GM23338 (cell line): ENCODE data around the gene LRRFIP2. TPM values are rescaled to one million over a fixed set of nuclear protein-coding genes. Genes with fewer than 3 reads are reported as not detected.

ENCODE experiments used
- ATAC-seq: fragments of 200-7000 bp; cut with Tn5 transposase; 3 replicates; pipeline ENCODE4 v1.9.1; 2020
- DNase-seq: peaks from one replicate; pipeline ENCODE4 v3.0.0-alpha.2; 2015; ENCODE audit warnings: low spot score
- H2AFZ ChIP-seq: fragments of 200-600 bp; sonication (generic); 2 replicates; pipeline ENCODE4 v1.8.0; 2016; ENCODE audit warnings: antibody characterized with exemption, mild to moderate bottlenecking, moderate library complexity
- H3F3A ChIP-seq: fragments of 200-600 bp; sonication (generic); replicated peaks from 2 replicates; pipeline ENCODE4 v1.8.0; 2017; ENCODE audit warnings: antibody characterized with exemption, mixed run types, low read depth
- H3K27ac ChIP-seq: fragments of 200-600 bp; sonication (generic); 2 replicates; pipeline ENCODE4 v1.6.1; 2016; ENCODE audit warnings: low read depth
- H3K27me3 ChIP-seq: fragments of 200-600 bp; sonication (generic); 2 replicates; pipeline ENCODE4 v1.8.0; 2016; ENCODE audit warnings: mild to moderate bottlenecking, mixed run types, moderate library complexity; ENCODE audit not compliant: insufficient read depth
- H3K36me3 ChIP-seq: fragments of 200-600 bp; sonication (generic); 2 replicates; pipeline ENCODE4 v1.8.0; 2016; ENCODE audit warnings: mild to moderate bottlenecking; ENCODE audit not compliant: insufficient read depth
- H3K4me1 ChIP-seq: fragments of 200-600 bp; sonication (generic); 2 replicates; pipeline ENCODE4 v1.8.0; 2016; ENCODE audit warnings: mild to moderate bottlenecking, moderate library complexity; ENCODE audit not compliant: insufficient read depth
- H3K4me2 ChIP-seq: fragments of 200-600 bp; sonication (generic); 2 replicates; pipeline ENCODE4 v1.7.1; 2017; ENCODE audit warnings: mixed run types
- H3K4me3 ChIP-seq: fragments of 200-600 bp; sonication (generic); 2 replicates; pipeline ENCODE4 v1.6.1; 2016; ENCODE audit warnings: mixed run types
- H3K79me2 ChIP-seq: fragments of 200-600 bp; sonication (generic); replicated peaks from 2 replicates; pipeline ENCODE4 v1.8.0; 2017; ENCODE audit warnings: mild to moderate bottlenecking; ENCODE audit not compliant: insufficient read depth
- H3K9me2 ChIP-seq: fragments of 200-600 bp; sonication (generic); 2 replicates; pipeline ENCODE4 v1.8.0; 2017; ENCODE audit not compliant: insufficient read depth
- H4K20me1 ChIP-seq: fragments of 200-600 bp; sonication (generic); replicated peaks from 2 replicates; pipeline ENCODE4 v1.8.0; 2017; ENCODE audit warnings: mild to moderate bottlenecking; ENCODE audit not compliant: insufficient read depth
- H3K27ac Mint-ChIP-seq: 2 replicates; pipeline ENCODE4 v1.8.0; 2020; ENCODE audit warnings: inconsistent platforms, mild to moderate bottlenecking, moderate library complexity, mixed read lengths
- H3K27me3 Mint-ChIP-seq: 3 replicates; pipeline ENCODE4 v1.8.0; 2022; ENCODE audit warnings: low read depth, mild to moderate bottlenecking, moderate library complexity, mixed read lengths, inconsistent platforms; ENCODE audit not compliant: insufficient read depth, poor library complexity
- H3K36me3 Mint-ChIP-seq: 3 replicates; pipeline ENCODE4 v1.8.0; 2021; ENCODE audit warnings: low read depth, mild to moderate bottlenecking, inconsistent platforms, moderate library complexity, mixed read lengths
- H3K4me1 Mint-ChIP-seq: 3 replicates; pipeline ENCODE4 v1.8.0; 2020; ENCODE audit warnings: mild to moderate bottlenecking, inconsistent platforms, mixed read lengths
- H3K4me3 Mint-ChIP-seq: 3 replicates; pipeline ENCODE4 v1.8.0; 2021; ENCODE audit warnings: moderate library complexity, mild to moderate bottlenecking, inconsistent platforms, mixed read lengths
- H3K9me3 Mint-ChIP-seq: 3 replicates; pipeline ENCODE4 v1.8.0; 2020; ENCODE audit warnings: moderate library complexity, mild to moderate bottlenecking, inconsistent platforms, mixed read lengths
- CREB1 ChIP-seq: fragments of 250-450 bp; sonication (Bioruptor Pico); IDR thresholded peaks from 2 replicates; pipeline ENCODE4 v1.5.0; 2020; ENCODE audit warnings: low read depth, mild to moderate bottlenecking, moderate library complexity
- EZH2 ChIP-seq: fragments of 200-600 bp; sonication (generic); IDR thresholded peaks from one replicate; pipeline ENCODE4 v1.8.0; 2017; ENCODE audit warnings: antibody characterized with exemption, mild to moderate bottlenecking, low read depth; ENCODE audit not compliant: unreplicated experiment
- EZH2phosphoT487 ChIP-seq: fragments of 200-600 bp; sonication (generic); IDR thresholded peaks from one replicate; pipeline ENCODE4 v1.8.1; 2018; ENCODE audit warnings: antibody characterized with exemption; ENCODE audit not compliant: unreplicated experiment
- JUNB ChIP-seq: IDR thresholded peaks from one replicate; pipeline ENCODE4 v1.6.1; 2016; ENCODE audit warnings: antibody characterized with exemption; ENCODE audit not compliant: unreplicated experiment
- NANOG ChIP-seq: IDR thresholded peaks from 2 replicates; pipeline ENCODE4 v1.6.1; 2016; ENCODE audit warnings: antibody characterized with exemption, borderline replicate concordance
- POLR2AphosphoS5 ChIP-seq: IDR thresholded peaks from 2 replicates; pipeline ENCODE4 v1.6.1; 2016; ENCODE audit warnings: antibody characterized with exemption, low read depth
- STAT1 ChIP-seq: IDR thresholded peaks from one replicate; pipeline ENCODE4 v1.6.1; 2016; ENCODE audit warnings: antibody characterized with exemption; ENCODE audit not compliant: unreplicated experiment
- ZNF114 ChIP-seq: fragments of 250-450 bp; sonication (Bioruptor Pico); IDR thresholded peaks from 2 replicates; pipeline ENCODE4 v1.5.0; 2020; ENCODE audit warnings: mild to moderate bottlenecking, moderate library complexity
- ZNF331 ChIP-seq: fragments of 250-450 bp; sonication (Bioruptor Pico); IDR thresholded peaks from 2 replicates; pipeline ENCODE4 v1.5.0; 2020; ENCODE audit warnings: low read depth, mild to moderate bottlenecking, moderate library complexity
- polyA plus RNA-seq: library from polyadenylated mRNA; unstranded; fragments of >200 nt; fragmentation: Nextera tagmentation; extraction: Ambion mirVana; gene quantifications from 2 replicates; pipeline ENCODE4 v1.2.1, GENCODE V29; 2016
- total RNA-seq: library from RNA; depleted of rRNA; stranded (reverse); fragments of >200 nt; shearing (Covaris generic); gene quantifications from 2 replicates; pipeline ENCODE4 v1.2.3, GENCODE V29; 2014
- TF ChIP-seq, protein P1 (sequence below), 2 experiments: fragments of 200-600 bp in 1 of 2; sonication (generic) in 1 of 2; conservative IDR thresholded peaks; 2 replicates each; pipeline versions ENCODE4 v1.5.1 to v1.6.1; 2016 to 2017; ENCODE audit warnings: antibody characterized with exemption in 2 of 2, low read depth in 2 of 2, mild to moderate bottlenecking in 2 of 2, moderate library complexity in 1 of 2
- TF ChIP-seq, protein P2 (sequence below): IDR thresholded peaks from 2 replicates; pipeline ENCODE4 v1.6.1; 2016; ENCODE audit warnings: antibody characterized with exemption
- TF ChIP-seq, protein P3 (sequence below): fragments of 250-450 bp; sonication (Bioruptor Pico); IDR thresholded peaks from 2 replicates; pipeline ENCODE4 v1.5.0; 2020; ENCODE audit warnings: mild to moderate bottlenecking, moderate library complexity

Gene LRRFIP2
- total and polyA plus RNA-seq, 2 experiments from 2014 or later = 20.3 to 29.0 TPM

DNA sequence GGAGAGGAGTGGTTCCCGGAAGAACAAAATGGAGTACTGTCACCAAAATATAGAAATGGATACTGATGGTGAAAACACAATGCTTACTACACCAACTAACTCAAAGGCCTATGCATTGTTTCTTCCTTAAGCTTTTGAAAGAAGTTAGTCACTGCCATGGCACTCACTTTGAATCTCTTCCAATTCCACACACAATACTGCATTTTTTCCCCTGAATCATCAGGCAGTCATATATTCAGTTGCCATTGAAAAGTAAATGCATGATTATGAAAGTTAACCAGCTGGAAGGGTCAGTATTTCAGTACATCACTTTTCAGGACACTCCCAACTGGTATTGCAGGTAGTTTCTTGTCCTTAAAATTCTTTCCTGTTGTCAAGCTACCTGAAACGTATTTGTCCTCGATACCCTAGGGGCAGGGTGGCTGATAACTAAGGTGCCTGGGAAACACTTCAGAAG is 9.0 kb upstream of the LRRFIP2 start:
- H3K4me2 ChIP-seq = no peak overlapping the region
- H3K4me3 Mint-ChIP-seq = no peak overlapping the region
- TF ChIP-seq STAT1 (no peak), POLR2AphosphoS5 (no peak), JUNB (no peak), EZH2 (no peak), ZNF114 (CRISPR knock-in tag) (no peak), NANOG (no peak)
- TF ChIP-seq, protein P1, sequence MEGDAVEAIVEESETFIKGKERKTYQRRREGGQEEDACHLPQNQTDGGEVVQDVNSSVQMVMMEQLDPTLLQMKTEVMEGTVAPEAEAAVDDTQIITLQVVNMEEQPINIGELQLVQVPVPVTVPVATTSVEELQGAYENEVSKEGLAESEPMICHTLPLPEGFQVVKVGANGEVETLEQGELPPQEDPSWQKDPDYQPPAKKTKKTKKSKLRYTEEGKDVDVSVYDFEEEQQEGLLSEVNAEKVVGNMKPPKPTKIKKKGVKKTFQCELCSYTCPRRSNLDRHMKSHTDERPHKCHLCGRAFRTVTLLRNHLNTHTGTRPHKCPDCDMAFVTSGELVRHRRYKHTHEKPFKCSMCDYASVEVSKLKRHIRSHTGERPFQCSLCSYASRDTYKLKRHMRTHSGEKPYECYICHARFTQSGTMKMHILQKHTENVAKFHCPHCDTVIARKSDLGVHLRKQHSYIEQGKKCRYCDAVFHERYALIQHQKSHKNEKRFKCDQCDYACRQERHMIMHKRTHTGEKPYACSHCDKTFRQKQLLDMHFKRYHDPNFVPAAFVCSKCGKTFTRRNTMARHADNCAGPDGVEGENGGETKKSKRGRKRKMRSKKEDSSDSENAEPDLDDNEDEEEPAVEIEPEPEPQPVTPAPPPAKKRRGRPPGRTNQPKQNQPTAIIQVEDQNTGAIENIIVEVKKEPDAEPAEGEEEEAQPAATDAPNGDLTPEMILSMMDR (conservative IDR thresholded peaks at IDR 0.05; ENCODE audit: low read depth in 2 of 2) = no peak
- no peaks in the 10 kb centered on the region for H3F3A ChIP-seq
- H3K27ac Mint-ChIP-seq = no peak overlapping the region
- H3K36me3 Mint-ChIP-seq = no peaks in the 10 kb centered on the region
- peaks cover 5% of the 10 kb centered on the region; the same call in 1 of the 2 replicates for H3K79me2 ChIP-seq
- no peaks in the 10 kb centered on the region for H3K4me1 ChIP-seq
- H3K27me3 ChIP-seq = no peaks in the 10 kb centered on the region
- ATAC-seq = no peak
- peak; percentile 17 for DNase-seq
- H4K20me1 ChIP-seq = 0 out of 2 replicates have a peak, but pooled peaks cover 3% of the 10 kb centered on the region
- no peak overlapping the region for H3K4me3 ChIP-seq
- no peaks in the 10 kb centered on the region for H3K9me2 ChIP-seq
- no peaks in the 10 kb centered on the region for H3K36me3 ChIP-seq
- no peak overlapping the region for H3K27ac ChIP-seq
- no peaks in the 10 kb centered on the region for H3K4me1 Mint-ChIP-seq
- no peaks in the 10 kb centered on the region for H3K27me3 Mint-ChIP-seq
- H2AFZ ChIP-seq = no peak overlapping the region
- H3K9me3 Mint-ChIP-seq = no peaks in the 10 kb centered on the region

DNA sequence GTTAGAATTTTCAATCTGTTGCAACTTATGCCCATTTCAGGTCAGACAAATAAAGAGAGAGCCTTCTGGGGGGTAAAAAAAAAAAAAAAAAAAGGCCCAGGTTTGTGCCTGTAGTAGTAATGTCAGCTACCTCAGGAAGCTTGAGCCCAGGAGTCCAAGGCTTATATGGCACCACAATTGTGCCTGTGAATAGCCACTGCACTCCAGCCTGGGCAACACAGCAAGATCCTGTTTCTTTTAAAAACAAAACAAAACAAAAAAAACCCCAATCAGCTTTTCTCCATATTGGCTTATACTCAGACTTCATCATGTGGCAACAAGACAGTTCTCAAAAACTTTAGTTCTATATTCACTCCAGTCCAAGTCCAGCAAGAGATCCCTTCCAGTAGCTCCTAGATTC is 8.4 kb upstream of the LRRFIP2 start:
- H3K9me3 Mint-ChIP-seq = no peaks in the 10 kb centered on the region
- Histone ChIP-seq H2AFZ (no peak overlapping the region), H3K36me3 (no peaks in the 10 kb centered on the region), H3K27ac (no peak overlapping the region), H3K79me2 (peaks cover 11% of the 10 kb centered on the region; the same call in 1 of the 2 replicates), H3K4me2 (no peak overlapping the region), H3F3A (no peaks in the 10 kb centered on the region), H3K4me1 (no peaks in the 10 kb centered on the region), H3K4me3 (no peak overlapping the region), H4K20me1 (0 out of 2 replicates have a peak, but pooled peaks cover 3% of the 10 kb centered on the region), H3K9me2 (no peaks in the 10 kb centered on the region), H3K27me3 (no peaks in the 10 kb centered on the region)
- no peak overlapping the region for H3K27ac Mint-ChIP-seq
- no peak for ATAC-seq
- no peak overlapping the region for H3K4me3 Mint-ChIP-seq
- no peaks in the 10 kb centered on the region for H3K27me3 Mint-ChIP-seq
- no peaks in the 10 kb centered on the region for H3K36me3 Mint-ChIP-seq
- H3K4me1 Mint-ChIP-seq = no peaks in the 10 kb centered on the region; the same call in 2 of the 3 replicates
- DNase-seq = no peak
- no peak for TF ChIP-seq ZNF331 (CRISPR knock-in tag)
- TF ChIP-seq POLR2AphosphoS5 = no peak
- TF ChIP-seq CREB1 = no peak
- no peak for TF ChIP-seq EZH2phosphoT487
- TF ChIP-seq, protein P2, sequence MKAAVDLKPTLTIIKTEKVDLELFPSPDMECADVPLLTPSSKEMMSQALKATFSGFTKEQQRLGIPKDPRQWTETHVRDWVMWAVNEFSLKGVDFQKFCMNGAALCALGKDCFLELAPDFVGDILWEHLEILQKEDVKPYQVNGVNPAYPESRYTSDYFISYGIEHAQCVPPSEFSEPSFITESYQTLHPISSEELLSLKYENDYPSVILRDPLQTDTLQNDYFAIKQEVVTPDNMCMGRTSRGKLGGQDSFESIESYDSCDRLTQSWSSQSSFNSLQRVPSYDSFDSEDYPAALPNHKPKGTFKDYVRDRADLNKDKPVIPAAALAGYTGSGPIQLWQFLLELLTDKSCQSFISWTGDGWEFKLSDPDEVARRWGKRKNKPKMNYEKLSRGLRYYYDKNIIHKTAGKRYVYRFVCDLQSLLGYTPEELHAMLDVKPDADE = no peak
- TF ChIP-seq, protein P3, sequence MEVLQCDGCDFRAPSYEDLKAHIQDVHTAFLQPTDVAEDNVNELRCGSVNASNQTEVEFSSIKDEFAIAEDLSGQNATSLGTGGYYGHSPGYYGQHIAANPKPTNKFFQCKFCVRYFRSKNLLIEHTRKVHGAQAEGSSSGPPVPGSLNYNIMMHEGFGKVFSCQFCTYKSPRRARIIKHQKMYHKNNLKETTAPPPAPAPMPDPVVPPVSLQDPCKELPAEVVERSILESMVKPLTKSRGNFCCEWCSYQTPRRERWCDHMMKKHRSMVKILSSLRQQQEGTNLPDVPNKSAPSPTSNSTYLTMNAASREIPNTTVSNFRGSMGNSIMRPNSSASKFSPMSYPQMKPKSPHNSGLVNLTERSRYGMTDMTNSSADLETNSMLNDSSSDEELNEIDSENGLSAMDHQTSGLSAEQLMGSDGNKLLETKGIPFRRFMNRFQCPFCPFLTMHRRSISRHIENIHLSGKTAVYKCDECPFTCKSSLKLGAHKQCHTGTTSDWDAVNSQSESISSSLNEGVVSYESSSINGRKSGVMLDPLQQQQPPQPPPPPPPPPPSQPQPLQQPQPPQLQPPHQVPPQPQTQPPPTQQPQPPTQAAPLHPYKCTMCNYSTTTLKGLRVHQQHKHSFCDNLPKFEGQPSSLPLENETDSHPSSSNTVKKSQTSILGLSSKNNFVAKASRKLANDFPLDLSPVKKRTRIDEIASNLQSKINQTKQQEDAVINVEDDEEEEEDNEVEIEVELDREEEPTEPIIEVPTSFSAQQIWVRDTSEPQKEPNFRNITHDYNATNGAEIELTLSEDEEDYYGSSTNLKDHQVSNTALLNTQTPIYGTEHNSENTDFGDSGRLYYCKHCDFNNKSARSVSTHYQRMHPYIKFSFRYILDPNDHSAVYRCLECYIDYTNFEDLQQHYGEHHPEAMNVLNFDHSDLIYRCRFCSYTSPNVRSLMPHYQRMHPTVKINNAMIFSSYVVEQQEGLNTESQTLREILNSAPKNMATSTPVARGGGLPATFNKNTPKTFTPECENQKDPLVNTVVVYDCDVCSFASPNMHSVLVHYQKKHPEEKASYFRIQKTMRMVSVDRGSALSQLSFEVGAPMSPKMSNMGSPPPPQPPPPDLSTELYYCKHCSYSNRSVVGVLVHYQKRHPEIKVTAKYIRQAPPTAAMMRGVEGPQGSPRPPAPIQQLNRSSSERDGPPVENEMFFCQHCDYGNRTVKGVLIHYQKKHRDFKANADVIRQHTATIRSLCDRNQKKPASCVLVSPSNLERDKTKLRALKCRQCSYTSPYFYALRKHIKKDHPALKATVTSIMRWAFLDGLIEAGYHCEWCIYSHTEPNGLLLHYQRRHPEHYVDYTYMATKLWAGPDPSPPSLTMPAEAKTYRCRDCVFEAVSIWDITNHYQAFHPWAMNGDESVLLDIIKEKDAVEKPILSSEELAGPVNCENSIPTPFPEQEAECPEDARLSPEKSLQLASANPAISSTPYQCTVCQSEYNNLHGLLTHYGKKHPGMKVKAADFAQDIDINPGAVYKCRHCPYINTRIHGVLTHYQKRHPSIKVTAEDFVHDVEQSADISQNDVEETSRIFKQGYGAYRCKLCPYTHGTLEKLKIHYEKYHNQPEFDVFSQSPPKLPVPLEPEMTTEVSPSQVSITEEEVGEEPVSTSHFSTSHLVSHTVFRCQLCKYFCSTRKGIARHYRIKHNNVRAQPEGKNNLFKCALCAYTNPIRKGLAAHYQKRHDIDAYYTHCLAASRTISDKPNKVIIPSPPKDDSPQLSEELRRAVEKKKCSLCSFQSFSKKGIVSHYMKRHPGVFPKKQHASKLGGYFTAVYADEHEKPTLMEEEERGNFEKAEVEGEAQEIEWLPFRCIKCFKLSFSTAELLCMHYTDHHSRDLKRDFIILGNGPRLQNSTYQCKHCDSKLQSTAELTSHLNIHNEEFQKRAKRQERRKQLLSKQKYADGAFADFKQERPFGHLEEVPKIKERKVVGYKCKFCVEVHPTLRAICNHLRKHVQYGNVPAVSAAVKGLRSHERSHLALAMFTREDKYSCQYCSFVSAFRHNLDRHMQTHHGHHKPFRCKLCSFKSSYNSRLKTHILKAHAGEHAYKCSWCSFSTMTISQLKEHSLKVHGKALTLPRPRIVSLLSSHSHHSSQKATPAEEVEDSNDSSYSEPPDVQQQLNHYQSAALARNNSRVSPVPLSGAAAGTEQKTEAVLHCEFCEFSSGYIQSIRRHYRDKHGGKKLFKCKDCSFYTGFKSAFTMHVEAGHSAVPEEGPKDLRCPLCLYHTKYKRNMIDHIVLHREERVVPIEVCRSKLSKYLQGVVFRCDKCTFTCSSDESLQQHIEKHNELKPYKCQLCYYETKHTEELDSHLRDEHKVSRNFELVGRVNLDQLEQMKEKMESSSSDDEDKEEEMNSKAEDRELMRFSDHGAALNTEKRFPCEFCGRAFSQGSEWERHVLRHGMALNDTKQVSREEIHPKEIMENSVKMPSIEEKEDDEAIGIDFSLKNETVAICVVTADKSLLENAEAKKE (CRISPR knock-in tag) = no peak
